Activated T-cell treated with anti-CD3 and anti-CD28 coated beads, Interleukin-2, amount 50 U/mL, for 48 hours (primary cell): ENCODE results near the gene LPIN1.
"Not testable (repeated sequence)": the region's sequence is repeated elsewhere in the genome, so short reads cannot be mapped to it uniquely, and the experiment has no call there.

Source experiments
- DNase-seq, 2 experiments: peaks; one replicate each; pipeline ENCODE4 v3.0.0-alpha.2; 2020

LPIN1 gene

DNA sequence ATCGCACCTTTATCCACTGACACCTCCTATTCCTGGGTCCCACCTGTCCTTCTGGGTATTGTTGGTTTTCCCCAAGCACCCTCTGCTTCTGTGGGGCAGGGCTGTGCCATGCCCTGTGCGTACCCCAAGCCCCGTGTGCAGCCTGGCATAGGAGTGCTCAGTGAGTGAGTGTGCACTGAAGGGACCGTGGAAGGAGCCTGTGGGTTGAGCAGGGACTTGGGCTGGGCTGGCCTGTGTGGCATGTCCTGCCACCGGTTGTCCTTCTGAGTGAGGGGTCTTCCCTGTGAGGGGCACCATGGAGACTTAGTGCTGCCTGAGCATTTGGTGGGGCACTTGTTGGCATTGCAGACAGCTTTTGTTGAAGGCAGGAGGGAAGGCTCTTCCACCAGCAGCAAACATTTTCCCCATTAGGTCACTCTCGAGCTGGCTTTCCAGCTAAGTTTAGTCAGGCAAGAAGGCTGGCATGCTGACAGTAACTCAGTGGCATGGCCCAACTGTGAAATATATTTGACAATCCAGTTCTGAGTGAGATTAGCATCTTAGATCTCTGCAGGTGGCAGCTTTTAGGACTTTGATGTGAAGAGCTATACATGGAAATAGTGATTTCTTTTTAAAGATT, 64.7 kb downstream of the LPIN1 start:
- DNase-seq: no peak

DNA sequence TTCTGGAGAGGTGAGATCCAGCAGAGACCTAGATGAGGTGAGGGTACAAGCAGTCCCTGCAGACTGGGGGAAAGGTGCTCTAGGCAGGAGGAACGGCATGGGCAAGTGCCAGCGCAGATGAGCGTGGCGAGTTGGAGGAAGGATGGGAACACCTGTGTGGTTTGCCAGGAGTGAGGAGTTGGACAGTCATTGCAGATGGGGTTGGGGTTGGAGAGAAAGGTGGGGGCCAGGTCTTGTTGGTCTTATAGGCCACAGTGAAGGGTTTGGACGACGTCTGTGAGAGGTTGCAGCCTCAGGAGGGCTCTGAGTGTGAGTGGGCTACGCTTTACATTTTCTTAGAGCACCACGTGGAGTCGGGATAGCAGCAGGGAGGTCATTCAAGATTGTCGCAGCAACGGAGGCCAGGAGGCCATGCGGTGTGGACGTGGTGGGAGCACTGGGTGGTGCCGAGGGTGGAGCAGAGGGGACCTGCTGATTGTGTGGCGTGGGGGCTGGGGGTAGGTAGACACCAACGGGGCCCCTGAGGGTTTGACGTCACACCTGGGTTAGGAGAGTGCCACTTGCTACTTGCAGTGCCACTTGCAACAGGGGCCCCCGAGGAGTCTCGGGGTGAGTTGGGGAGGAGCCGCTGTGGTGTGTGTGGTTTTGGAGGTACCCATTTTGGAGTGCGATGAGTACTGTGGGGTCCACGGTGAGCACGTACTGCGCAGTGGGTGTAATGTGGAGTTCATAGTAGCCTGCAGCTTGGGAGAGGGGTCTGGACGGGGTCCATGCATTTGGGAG, 66.2 kb downstream of the LPIN1 start:
- DNase-seq: no peak

DNA sequence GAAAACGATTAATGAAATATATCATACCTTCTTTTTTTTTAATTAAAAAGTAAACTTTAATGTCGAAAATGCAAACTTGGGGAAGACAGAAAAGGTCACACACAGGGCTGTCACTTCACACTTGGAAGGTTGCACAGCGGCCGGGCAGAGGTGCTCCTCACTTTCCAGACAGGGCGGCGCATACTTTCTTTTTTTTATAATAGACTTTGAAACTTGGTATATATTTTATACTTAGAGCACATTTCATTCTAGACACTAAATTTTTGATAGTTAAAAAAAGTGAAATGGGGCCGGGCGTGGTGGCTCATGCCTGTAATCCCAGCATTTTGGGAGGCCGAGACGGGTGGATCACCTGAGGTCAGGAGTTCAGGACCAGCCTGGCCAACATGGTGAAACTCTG, 66.9 kb downstream of the LPIN1 start:
- DNase-seq: not testable (repeated sequence)

DNA sequence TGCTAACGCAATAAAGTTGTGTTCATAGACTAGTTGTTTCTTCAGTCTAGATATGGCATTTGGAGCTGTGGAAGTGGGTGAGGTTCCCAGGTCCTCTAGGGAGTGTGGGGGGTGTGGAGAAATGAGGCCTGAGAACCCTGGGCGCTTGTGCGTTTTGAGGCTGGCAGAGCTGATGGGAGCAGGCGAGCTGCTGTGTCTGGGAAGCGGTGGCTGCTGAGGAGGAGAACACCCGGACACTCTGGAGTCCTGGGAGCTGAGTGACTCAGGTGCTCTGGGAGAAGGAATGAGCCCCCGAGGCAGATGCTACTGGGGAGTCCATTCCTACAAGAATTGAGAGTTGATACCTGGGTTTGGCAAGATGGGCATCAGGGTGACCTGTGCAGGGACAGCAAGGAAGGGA, 67.5 kb downstream of the LPIN1 start:
- peak in 1 of 2 experiments; percentile 5 for DNase-seq

DNA sequence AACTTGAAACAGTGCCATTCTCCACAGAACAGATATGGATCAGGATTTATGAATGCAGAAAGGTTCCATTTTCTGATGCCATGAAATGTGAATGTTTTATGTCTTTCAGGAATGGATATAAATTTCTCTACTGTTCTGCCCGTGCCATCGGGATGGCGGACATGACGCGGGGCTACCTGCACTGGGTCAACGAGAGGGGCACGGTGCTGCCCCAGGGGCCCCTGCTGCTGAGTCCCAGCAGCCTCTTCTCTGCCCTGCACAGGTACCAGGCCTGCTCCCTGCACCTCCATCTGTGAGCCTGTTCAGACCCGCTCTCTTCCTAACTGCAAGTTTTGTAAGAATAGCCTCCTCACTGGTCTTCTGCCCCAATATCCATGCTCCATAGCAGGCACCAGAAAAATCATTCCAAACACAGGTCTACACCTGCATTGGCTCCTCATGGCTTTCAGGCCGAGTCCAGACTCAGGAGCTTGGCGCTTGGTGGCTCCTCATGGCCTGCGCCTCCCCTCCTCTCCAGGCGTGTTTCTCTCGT, 68.6 kb downstream of the LPIN1 start:
- DNase-seq: no peak

DNA sequence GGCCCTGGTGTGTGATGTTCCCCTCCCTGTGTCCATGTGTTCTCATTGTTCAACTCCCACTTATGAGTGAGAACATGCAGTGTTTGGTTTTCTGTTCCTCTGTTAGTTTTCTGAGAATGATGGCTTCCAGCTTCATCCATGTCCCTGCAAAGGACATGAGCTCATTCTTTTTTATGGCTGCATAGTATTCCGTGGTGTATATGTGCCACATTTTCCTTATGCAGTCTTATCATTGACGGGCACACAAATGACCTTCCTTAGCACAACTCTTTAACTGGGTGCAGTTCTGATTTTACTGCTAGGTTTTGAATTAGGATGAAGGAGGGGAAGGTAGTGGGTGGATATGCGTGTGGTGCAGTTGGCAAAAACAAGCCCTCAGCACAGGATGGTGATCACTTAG, 70.5 kb downstream of the LPIN1 start:
- not testable (repeated sequence) for DNase-seq

DNA sequence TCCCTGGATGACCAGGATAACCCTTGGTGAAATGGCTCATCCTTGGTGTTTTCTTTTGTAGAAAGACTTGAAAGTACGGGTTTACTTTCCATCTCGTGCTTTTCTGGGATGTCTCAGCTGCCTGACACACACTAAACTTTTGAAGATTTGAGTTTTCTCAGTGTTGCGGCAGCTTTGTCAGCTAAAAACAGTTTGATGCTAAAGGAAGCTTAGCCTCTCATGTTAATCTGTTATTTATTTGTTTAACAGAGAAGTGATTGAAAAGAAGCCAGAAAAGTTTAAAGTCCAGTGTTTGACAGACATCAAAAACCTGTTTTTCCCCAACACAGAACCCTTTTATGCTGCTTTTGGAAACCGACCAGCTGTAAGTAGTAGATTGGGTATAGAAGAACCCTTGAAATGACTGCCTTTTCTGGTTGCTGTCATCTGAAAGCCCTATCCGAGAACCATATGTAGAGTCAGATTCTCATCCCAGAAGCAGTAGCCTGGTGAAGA, 72.8 kb downstream of the LPIN1 start:
- no peak for DNase-seq

DNA sequence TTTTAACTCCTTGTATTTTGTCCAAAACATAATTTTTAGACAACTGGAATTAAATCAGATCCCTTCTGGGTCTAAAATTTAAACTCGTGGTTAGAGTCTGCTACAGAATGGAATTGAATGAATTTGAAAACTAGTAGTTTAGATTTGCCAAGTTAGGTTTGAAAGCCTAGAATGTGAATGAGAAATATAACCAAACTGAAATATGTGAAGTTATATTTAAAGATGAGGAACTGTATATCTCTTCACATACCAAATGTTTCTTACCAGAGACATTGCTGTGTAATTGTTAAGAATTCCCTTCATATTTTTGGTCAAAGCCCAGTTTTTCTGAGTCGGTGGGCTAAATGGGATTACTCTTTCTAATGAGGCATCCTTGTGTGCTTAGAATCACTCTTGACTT, 74.2 kb downstream of the LPIN1 start:
- DNase-seq: no peak

DNA sequence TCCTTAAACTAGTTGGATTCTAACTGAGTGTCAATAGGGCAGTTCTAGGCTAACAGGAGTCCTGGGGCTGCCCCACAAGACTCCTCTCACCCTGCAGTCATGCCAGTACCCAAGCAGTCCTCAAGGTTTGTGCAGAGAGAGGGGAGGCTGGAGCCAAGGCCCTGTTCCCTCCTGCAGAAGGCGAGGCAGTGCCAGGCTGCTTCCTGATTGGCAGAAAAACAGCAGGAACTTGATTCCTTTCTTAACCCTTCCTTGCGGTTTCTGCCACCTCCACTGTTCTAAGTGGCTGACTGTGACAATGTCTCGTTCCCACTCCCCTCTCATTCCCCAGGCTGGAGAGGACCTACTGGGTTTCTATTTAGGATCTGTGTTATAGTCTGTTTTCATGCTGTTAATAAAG, 75.3 kb downstream of the LPIN1 start:
- no peak for DNase-seq

DNA sequence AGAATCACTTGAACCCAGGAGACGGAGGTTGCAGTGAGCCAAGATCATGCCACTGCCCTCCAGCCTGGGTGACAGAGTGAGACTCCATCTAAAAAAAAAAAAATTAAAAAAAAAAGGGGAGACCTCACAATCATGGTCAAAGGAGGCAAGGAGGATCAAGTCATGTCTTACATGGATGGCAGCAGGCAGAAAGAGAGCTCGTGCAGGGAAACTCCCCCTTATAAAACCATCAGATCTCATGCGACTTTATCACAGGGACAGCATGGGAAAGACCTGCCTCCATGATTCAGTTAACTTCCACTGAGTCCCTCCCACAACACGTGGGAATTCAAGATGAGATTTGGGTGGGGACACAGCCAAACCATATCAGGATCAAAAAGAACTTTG, 75.9 kb downstream of the LPIN1 start:
- not testable (repeated sequence) for DNase-seq

DNA sequence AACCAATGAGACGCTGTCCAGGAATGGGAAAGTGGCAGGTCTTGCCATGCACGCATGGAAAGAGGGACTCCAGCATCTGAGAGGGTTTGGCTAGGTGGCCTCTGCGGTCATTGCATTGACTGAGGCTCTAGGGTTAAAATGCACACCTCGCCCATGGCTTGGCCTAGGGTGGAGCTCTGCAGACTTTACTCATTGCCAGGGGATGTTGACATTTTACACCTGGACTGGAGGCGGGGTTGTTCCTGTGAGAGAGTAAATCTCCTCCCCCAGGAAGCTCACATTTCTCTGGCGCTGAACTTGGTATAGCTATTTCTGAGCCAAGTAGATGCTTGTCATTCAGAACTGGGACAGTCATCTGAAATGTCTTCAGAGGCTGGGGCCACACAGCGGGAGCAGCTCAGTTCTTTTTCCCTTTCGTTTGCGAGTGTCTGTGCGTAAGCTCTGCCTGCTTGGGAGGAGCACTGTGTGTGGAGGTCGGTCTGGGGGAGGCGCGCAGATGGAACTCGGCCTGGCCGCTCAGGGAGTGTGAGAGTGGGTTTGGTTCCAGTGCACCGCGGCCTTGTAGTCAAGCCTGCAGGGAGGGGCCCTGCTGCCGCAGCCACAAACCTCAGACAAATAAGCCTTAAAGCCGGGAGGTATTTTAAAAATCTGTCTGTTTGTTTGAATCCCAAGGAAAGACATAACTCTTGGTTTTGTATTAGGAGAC, 76.5 kb downstream of the LPIN1 start:
- DNase-seq: no peak

DNA sequence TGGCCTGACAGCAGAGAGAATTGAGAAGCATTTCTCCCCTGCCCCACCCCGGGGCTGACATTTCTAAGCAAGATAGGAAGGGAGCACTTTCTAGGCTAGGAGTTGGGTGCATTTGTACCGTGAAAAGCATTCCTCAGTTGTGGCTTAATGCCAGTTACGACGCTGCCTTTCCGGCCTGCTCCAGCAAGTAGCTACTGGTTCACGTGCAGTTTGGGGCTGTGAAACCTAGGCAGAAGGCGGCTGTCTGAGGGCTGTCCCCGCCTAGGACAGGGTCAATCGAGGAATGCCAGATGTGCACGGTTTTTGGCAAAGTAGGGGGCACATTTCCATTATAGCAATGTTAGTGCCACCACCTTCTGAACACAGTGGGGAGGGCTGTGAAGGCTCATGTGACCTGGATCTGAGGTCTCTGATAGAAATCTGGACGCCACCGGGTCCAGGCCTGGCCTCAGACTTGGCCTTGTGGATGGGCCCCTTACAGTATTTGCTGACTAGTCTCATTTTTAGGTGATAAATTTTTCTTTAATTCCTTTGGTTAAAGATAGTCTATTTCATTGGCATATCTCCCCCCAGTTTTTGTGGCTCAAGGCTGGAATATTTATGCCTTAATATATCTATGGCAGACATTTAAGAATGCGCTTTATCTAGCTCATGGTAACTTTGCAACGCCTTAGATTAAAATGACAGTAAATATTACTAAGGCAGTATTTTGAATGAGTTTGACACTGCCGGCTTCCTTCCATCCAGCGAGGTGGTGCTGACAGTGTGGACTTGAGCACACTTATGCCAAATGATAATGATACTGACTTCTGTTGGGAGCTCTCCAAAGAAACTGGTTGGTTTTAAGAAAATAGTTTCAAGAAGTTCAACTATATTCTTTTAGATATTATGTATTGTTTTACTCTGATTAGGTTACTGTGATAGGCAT, 78.7 kb downstream of the LPIN1 start:
- no peak for DNase-seq

DNA sequence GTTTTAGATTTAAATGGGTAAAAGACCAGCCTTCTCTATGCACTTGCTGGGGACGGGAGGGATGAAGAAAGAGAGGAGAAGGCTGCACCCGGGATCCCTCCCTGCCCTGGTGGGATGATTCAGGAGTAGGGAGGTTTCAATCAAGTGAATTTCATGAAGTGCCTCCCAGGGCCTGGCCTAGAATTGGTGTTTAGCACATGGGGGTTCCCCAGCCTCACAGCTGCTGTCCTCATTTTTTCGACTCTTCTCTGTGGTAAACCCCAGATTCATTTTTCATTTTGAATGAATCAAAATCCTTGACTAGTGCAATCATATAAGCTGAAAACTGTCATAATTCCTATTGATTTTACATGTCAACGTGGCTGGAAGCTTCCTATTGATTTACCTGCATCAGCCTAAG, 81.1 kb downstream of the LPIN1 start:
- DNase-seq: peak; percentile 45 to 59

DNA sequence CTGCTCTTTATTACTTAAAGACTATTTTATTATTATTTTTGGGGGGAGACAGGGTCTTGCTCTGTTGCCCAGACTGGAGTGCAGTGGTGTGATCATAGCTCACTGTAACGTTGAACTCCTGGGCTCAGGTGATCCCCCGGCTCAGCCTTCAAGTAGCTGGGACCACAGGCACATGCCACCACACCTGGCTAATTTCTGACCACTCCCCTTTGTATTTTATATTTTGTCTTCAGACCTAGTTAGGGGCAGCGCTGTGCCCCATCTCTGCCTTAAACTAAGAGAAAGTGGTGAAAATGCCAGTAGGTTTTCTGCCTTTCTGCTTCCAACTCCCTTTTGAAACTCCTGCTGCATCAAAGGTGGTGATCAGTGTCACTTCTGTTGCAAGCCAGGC, 82.5 kb downstream of the LPIN1 start:
- DNase-seq: no peak

DNA sequence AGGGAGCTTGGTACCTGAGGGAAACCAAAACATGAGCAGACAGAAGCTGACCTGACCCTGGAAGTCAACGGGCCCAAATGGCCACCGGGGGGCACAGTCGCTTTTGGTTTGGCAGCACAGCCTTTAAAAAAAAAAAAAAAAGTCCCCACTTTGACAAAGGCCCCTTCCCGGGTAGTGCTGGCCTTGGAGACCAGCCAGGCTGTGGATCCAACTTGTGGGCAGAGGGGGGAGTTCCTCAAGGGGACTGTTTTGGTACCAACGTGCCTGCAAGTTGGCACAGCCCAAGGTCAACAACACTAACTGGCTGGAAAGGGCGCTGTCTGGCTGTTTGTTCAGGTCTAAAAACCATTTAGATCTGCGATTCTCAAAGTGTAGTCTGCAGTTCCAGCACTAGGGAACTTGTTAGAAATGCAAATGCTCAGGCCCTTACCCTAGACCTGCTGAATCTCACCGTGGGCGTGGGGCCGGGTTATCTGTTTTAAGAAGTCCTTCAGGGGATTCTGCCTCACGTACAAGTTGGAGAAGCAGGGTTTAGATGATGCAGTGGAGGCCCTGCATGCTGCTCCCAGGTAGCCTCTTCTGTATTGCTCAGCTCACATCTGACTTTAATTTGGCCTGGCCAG, 83.0 kb downstream of the LPIN1 start:
- DNase-seq: peak; percentile 70 to 73

DNA sequence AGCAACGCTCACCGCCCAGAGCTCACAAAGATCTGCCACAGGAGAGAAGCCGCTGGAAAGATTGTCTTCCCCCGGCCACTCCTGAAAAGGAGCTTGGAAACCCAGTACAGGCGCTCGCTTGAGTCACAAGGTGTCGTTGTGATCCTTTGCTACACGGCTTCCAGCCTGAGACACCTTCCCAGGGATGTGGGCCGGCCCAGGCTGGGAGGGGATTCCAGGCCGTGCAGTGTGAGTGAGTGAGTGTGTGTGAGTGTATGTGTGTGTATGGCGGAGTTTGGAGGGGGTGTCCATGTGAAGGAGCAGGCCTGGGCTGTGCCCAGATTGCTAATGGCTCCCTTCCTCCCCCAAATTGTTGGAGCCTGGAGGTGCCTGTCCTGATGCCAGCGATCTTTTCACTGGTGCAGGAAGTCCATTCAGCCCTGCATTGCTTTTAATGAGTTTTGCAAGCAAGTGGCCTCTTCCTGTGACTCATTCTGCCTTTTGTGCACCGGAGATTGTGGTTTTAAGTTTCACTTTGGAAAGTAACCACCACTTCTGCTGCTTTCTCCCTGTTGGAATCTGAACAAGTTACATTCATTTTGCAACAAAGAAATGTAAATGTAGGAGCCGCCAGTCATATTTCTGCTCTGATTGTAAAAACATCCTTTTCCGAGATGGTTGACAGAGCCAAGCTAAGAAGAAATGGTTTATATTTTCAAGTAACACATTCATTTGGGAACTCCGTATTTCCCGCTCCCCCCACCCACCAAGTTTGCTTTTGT, 83.7 kb downstream of the LPIN1 start:
- DNase-seq: peak; percentile 56 to 62

DNA sequence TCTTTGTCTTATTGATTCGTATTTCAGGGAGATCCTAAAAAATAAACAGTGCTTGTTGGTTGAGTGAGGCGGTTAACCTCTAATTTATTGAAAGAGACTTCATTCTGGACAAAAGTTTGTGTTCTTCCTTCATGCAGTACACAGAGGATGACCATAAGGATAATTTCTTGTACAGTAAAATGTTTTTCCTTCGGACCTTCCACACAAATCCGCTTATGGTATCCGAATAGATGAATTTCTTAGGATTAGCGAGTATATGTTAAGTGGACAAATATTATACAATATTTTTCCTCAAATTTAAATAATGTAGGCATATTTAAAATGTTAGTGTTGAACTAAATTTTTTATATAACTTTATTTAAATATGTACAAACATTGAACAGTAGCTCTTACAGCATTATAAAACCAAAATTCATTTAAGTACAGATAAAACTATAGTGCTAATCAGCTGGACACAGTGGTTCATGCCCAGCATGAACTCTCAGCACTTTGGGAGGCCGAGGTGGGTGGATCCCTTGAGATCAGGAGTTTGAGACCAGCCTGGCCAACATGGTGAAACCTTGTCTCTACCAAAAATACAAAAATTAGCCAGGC, 84.4 kb downstream of the LPIN1 start:
- DNase-seq: no peak

DNA sequence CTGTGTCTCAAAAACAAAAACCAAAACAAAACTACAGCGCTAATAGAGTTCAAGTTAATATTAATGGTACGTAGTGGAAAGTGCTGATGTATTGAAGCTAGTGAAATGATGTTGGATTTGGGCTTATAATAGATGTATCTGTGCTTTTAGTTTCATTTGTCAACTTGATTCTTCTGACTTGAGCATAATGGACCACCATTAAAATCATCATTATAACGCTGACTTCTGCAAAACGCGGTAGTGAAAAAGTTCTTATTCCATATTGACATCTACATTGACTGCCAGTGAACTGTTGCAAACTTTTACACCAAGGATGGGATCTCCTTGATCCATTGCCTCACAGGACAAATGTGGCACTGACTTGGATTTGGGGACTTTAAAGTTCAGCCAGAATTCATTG, 85.0 kb downstream of the LPIN1 start:
- DNase-seq: no peak

DNA sequence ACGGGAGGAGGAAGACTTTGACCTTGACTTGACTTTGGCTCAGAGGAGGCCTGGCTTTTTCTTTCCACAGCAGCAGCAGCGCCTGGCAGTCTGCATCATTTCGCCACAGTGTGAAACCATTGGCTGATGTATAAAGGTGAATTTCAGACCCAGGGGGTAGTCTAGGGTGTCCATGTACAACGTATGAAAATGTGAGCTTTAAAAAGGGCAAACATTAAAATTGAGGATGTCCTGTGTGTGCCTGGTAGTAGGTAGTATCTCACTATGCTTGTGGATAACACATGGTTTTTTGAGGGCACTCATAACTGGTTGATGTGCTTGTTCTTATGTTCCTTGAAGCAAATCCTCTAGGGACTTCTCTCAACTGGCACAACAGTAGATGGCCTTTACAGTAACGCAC, 86.1 kb downstream of the LPIN1 start:
- no peak for DNase-seq

DNA sequence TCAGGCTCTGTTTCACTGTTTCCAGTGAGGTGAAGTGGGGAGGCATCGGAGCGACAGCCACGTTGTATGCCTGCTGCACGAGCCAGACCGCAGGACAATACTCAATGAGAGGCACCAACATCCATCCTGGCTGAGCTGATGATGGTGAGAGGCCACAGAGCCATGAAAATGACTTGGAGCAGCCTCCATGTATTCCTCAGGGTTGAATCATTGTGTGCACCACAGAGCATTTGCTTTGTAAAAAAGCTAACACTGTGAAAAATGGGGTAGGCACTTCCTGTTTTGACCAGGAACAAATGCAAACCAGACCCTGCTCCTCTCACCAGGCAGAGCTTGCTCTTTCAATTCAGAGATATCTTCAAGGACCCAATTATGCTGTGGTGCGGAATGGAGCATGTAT, 87.2 kb downstream of the LPIN1 start:
- DNase-seq: no peak

DNA sequence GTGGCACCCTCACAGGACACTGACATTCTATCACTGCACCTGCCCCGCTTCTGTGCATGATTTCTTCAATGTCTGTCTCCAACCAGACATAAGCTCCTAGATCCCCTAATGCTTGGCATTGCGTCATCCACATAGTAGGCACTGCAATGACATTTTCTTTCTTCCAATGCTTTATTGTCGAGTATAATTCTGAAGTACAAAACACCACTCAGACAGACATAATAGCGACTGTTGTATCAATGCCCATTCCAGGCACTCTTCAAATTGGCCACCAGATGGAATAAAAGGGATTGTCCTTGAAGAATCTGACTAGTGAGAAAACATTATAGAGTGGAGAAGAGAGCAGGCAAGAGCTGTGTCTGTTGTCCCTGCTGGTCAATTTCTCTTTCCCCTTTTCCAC, 89.0 kb downstream of the LPIN1 start:
- no peak for DNase-seq
